ENCODE measurements around the gene CDC42SE2. TPM values are rescaled to one million over a fixed set of nuclear protein-coding genes. Genes with fewer than 3 reads are reported as not detected.

Gene CDC42SE2
- total and polyA plus RNA-seq, 2 experiments from 2014 or later: 24.2 to 36.2 TPM

- TF ChIP-seq ZNF462 (CRISPR knock-in tag; IDR thresholded peaks at IDR 0.05) (no peak), JUNB (IDR thresholded peaks at IDR 0.05; ENCODE audit: unreplicated experiment) (no peak), ZNF331 (CRISPR knock-in tag; IDR thresholded peaks at IDR 0.05; ENCODE audit: low read depth) (no peak)
These were observed 155.0 kb downstream of the CDC42SE2 start (continued) for GRCh38 chr5:131418846-131419245.

DNA sequence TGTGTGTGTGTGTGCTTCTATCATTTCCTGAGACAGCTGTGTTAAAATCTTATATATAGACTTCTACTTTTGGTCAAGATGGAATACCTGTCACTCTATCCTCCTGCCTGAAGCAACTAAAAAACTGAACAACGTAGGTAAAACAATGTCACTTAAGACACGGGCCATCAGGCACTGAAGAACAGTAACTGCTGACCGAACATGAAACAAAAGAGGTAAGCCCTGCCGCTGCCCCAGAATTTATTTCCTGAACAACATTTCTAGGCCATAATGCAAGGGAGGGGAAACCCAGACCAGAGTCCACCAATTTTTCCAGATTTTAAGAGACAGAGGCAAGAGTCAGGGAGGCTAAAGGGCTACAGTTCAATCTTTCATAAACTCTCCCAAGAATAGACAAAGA lies 156.0 kb downstream of the CDC42SE2 start:
- Mint-ChIP-seq H3K4me3 (no peak overlapping the region), H3K9me3 (no peaks in the 10 kb centered on the region), H3K4me1 (0 out of 3 replicates have a peak, but pooled peaks cover 2% of the 10 kb centered on the region), H3K36me3 (ENCODE audit: low read depth) (no peaks in the 10 kb centered on the region), H3K27ac (no peak overlapping the region), H3K27me3 (ENCODE audit: insufficient read depth, low read depth, poor library complexity) (peaks cover 3% of the 10 kb centered on the region)
- no peaks in the 10 kb centered on the region for H3K4me1 ChIP-seq (ENCODE audit: insufficient read depth)
- no peaks in the 10 kb centered on the region for H3K9me2 ChIP-seq (ENCODE audit: insufficient read depth)
- H3F3A ChIP-seq (replicated peaks; ENCODE audit: low read depth): no peaks in the 10 kb centered on the region
- H3K4me2 ChIP-seq: no peak overlapping the region
- H3K27me3 ChIP-seq (ENCODE audit: insufficient read depth): no peaks in the 10 kb centered on the region
- H4K20me1 ChIP-seq (replicated peaks; ENCODE audit: insufficient read depth): no peaks in the 10 kb centered on the region
- H3K79me2 ChIP-seq (replicated peaks; ENCODE audit: insufficient read depth): no peaks in the 10 kb centered on the region
- no peak for DNase-seq (ENCODE audit: low spot score)
- no peak overlapping the region for H3K4me3 ChIP-seq
- H2AFZ ChIP-seq: no peak overlapping the region
- ATAC-seq: no peak
- H3K36me3 ChIP-seq (ENCODE audit: insufficient read depth): no peaks in the 10 kb centered on the region
- H3K27ac ChIP-seq (ENCODE audit: low read depth): no peak overlapping the region
- TF ChIP-seq STAT1 (IDR thresholded peaks at IDR 0.05; ENCODE audit: unreplicated experiment): no peak
- TF ChIP-seq, protein P1, sequence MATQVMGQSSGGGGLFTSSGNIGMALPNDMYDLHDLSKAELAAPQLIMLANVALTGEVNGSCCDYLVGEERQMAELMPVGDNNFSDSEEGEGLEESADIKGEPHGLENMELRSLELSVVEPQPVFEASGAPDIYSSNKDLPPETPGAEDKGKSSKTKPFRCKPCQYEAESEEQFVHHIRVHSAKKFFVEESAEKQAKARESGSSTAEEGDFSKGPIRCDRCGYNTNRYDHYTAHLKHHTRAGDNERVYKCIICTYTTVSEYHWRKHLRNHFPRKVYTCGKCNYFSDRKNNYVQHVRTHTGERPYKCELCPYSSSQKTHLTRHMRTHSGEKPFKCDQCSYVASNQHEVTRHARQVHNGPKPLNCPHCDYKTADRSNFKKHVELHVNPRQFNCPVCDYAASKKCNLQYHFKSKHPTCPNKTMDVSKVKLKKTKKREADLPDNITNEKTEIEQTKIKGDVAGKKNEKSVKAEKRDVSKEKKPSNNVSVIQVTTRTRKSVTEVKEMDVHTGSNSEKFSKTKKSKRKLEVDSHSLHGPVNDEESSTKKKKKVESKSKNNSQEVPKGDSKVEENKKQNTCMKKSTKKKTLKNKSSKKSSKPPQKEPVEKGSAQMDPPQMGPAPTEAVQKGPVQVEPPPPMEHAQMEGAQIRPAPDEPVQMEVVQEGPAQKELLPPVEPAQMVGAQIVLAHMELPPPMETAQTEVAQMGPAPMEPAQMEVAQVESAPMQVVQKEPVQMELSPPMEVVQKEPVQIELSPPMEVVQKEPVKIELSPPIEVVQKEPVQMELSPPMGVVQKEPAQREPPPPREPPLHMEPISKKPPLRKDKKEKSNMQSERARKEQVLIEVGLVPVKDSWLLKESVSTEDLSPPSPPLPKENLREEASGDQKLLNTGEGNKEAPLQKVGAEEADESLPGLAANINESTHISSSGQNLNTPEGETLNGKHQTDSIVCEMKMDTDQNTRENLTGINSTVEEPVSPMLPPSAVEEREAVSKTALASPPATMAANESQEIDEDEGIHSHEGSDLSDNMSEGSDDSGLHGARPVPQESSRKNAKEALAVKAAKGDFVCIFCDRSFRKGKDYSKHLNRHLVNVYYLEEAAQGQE (IDR thresholded peaks at IDR 0.05; ENCODE audit: unreplicated experiment): no peak
- TF ChIP-seq ZNF462 (CRISPR knock-in tag; IDR thresholded peaks at IDR 0.05): no peak
- no peak for TF ChIP-seq ZNF331 (CRISPR knock-in tag; IDR thresholded peaks at IDR 0.05; ENCODE audit: low read depth)
- TF ChIP-seq EZH2phosphoT487 (IDR thresholded peaks at IDR 0.05; ENCODE audit: unreplicated experiment): no peak
- no peak for TF ChIP-seq JUNB (IDR thresholded peaks at IDR 0.05; ENCODE audit: unreplicated experiment)
